IPS-NIHi7 (cell line): ENCODE results near the gene C1QTNF5.

Experiments
- DNase-seq: peaks from one replicate; pipeline ENCODE4 v3.0.0; 2012; ENCODE audit warnings: mixed read lengths; ENCODE audit errors: extremely low spot score

C1QTNF5 gene

GRCh38 chr11:119295178-119295577, 45.5 kb downstream of the C1QTNF5 start:
- DNase-seq: no peak

DNA sequence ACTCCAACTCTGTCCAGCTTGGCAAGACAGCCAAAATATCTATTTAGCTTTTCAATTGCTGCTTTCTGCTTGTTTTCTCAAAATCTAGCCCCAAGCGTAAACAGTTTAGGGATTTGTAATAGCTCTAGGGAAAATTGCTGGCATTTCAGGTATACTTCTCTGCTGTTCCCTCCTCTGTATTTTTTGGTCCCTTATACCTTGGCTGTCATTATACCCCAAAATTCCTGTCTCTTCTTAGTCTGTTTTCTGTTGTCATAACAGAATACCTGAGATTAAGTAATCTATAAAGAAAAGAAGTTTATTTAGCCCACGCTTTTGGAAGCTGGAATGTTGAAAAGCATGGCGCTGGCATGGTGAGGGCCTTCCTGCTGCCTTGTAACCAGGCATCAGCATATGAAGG, 47.2 kb downstream of the C1QTNF5 start:
- no peak for DNase-seq

- DNase-seq: no peak
Measured at GRCh38 chr11:119290894-119291497, 49.7 kb downstream of the C1QTNF5 start.
